VCaP (cell line): ENCODE results near the gene TM4SF4.
A peak's percentile ranks its signal among the peaks of the same experiment; 100 is the strongest.

Experiments
- H3K27ac ChIP-seq: fragments of 450-650 bp; 2 replicates; pipeline ENCODE4 v1.5.1; 2017
- TF ChIP-seq, protein P1 (sequence below): fragments of 450-650 bp; conservative IDR thresholded peaks from 2 replicates; pipeline ENCODE4 v1.5.1; 2017; ENCODE audit warnings: mild to moderate bottlenecking, moderate library complexity

The TM4SF4 gene

DNA sequence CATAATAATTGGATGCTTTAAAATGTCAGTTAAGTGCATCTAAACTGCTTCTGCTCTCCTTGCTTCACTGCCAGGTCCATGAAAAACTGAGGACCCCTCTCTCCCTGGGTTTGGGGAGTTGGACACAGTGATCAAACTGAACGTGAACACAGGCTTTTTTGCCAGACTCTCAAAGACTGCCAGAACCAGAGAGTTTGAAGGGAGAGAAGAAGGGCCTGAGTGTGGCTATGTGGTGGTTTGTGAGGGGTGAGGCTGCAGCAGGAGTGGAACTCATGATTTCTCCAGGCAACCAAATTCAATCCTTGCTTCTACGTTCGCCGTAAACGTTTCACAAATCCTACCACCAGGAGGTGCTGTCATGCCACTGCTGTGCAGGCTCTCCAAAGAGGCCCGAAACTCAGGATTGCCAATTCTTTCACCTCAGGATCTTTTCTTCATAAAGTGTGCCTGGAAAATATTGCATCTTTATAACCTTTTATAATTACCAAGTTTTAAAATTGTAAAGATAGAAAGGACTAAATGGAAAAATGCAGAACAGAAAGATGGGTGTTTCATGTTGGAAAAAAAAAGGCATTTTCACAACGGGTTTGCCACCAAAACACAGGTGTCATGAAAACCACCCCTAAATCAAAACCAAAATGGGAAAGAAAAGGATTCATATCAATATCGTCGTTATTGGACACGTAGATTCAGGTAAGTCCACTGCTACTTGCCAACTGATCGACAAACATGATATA, 19.7 kb downstream of the TM4SF4 start:
- no peak overlapping the region for H3K27ac ChIP-seq
- TF ChIP-seq, protein P1, sequence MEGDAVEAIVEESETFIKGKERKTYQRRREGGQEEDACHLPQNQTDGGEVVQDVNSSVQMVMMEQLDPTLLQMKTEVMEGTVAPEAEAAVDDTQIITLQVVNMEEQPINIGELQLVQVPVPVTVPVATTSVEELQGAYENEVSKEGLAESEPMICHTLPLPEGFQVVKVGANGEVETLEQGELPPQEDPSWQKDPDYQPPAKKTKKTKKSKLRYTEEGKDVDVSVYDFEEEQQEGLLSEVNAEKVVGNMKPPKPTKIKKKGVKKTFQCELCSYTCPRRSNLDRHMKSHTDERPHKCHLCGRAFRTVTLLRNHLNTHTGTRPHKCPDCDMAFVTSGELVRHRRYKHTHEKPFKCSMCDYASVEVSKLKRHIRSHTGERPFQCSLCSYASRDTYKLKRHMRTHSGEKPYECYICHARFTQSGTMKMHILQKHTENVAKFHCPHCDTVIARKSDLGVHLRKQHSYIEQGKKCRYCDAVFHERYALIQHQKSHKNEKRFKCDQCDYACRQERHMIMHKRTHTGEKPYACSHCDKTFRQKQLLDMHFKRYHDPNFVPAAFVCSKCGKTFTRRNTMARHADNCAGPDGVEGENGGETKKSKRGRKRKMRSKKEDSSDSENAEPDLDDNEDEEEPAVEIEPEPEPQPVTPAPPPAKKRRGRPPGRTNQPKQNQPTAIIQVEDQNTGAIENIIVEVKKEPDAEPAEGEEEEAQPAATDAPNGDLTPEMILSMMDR, result peak; percentile 86

DNA sequence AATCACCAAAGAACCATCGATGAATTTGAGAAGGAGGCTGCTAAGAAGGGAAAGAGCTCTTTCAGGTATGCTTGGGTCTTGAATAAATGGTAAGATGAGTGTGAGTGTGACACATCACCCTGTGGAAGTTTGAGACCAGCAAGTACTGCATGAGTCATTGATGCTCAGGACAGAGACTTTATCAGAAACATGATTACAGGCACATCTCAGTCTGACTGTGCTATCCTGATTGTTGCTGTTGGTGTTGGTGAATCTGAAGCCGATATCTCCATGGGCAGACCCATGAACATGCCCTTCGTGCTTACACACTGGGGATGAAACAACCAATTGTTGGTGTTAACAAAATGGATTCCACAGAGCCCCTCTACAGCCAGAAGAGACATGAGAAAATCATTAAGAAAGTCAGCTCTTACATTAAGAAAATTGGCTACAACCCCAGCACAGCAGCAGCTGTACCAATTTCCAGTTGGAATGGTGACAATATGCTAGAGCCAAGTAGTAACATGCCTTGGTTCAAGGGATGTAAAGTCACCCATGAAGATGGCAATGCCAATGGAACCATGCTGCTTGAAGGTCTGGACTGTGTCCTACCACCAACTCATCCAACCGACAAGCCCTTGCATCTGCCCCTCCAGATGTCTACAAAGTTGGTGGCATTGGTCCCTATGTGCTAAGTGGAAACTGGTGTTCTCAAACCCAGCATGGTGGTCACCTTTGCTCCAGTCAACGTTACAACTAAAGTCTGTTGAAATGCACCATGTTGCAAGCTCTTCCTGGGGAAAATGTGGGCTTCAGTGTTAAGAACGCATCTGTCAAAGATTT, 20.5 kb downstream of the TM4SF4 start:
- TF ChIP-seq, protein P1, result no peak
- no peak overlapping the region for H3K27ac ChIP-seq

DNA sequence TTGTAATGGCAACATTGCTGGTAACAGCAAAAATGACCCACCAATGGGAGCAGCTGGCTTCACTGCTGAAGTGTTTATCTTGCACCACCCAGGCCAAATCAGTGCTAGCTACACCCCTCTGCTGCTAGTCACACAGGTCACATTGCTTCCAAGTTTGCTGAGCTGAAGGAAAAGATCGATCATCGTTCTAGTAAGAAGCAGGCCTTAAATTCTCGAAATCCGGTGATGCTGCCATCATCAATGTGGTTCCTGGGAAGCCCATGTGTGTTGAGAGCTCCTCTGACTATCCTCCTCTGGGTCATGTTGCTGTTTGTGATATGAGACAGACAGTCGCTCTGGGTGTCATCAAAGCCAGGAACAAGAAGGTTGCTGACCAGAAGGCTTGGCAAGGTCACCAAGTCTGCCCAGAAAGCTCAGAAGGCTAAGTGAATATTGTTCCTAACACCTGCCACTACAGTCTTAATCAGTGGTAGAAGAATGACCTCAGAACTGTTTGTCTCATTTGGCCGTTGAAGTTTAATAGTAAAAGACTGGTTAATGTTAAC, 21.2 kb downstream of the TM4SF4 start:
- TF ChIP-seq, protein P1, result no peak
- no peak overlapping the region for H3K27ac ChIP-seq

GRCh38 chr3:149496891-149497290, 22.4 kb downstream of the TM4SF4 start:
- TF ChIP-seq, protein P1, result no peak
- no peak overlapping the region for H3K27ac ChIP-seq

DNA sequence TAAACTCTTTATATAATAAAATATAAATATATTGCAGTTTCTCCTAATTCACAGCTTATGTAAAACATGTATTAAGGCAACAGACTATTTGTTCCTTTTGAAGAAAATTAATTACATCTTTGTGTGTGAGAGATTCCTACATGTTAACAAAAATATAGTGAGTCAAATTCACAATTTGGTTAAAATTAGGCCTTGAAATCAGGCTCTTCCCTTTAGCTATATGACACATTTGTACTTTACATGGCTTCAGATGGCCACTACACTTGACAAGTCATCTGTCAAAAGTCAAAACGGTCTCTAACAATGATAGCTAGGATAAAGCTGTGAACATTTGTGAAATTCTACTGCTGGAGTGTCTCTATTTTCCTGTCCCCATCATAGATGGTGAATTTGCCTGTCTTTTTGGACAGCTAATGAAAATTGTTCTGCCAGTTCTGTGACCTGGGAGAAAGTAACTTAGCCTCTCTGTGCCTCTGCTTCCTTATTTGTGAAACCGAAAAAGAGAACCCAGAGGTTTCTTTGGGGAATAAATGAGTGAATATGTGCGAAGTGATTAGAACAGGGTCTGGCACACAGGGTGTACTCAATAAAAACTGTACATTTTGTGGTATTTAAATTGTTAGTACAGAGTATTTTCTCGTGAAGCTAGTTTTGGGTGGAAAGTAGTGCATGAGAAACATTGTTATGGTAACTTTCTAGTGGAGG, 23.6 kb downstream of the TM4SF4 start:
- no peak overlapping the region for H3K27ac ChIP-seq
- TF ChIP-seq, protein P1, result no peak

DNA sequence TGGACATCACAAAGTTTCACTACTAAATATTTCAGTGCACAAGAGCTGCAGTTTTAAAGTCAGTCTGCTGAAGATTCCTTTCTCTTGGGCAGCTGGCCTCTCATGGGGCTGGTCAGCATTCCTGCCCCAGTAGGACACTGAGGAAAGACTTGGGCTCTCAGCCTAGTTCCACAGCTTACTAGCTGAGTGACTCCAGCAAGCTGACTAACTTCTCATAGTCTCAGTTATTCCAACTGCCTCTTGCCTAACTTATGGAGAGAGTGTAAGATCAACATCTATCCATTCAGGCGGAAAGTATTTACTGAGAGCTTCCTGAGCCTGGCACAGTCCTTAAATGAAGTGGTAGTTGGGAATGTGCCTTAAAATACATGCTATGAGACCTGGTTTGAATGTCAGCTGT, 27.0 kb downstream of the TM4SF4 start:
- H3K27ac ChIP-seq, result no peak overlapping the region
- TF ChIP-seq, protein P1, result no peak

- TF ChIP-seq, protein P1, result no peak
- no peak overlapping the region for H3K27ac ChIP-seq
Observed at GRCh38 chr3:149502438-149502837, 27.9 kb downstream of the TM4SF4 start.
